ENCODE measurements around the gene USP32. TPM values are rescaled to one million over a fixed set of nuclear protein-coding genes. Genes with fewer than 3 reads are reported as not detected.

Gene USP32
- total RNA-seq, 1 donor = 59.1 TPM

DNA sequence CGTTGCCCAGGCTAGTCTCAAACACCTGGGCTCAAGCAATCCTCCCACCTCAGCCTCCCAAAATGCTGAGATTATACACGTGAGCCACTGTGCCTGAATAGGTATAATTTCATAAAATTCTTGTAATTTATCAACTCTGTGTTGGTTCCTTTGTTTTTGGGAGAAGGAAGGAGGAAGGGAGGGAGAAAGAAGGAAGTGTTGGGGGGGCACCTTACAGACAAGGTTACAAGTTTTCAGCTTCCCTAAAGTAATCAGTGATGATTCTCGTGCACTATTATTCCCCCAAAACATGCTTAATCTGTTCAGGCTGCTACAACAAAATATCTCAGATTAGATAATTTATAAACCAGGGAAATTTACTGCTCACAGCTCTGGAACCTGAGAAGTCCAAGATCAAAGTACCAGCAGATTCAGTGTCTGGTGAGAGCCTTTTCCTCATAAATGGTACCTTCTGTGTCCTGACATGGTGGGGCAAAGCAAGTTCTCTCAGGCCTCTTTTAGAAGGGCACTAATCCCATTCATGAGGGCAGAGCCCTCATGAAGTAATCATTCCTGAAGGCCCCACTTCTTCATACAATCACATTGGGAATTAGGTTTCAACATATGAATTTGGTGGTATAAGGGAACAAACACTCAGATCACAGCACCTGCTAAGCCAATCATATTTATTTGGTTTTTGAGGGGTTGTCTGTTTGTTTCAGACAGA lies 28.1 kb downstream of the USP32 start:
- DNase-seq (ENCODE audit: low read depth) = no peak
- TF ChIP-seq, protein P1, sequence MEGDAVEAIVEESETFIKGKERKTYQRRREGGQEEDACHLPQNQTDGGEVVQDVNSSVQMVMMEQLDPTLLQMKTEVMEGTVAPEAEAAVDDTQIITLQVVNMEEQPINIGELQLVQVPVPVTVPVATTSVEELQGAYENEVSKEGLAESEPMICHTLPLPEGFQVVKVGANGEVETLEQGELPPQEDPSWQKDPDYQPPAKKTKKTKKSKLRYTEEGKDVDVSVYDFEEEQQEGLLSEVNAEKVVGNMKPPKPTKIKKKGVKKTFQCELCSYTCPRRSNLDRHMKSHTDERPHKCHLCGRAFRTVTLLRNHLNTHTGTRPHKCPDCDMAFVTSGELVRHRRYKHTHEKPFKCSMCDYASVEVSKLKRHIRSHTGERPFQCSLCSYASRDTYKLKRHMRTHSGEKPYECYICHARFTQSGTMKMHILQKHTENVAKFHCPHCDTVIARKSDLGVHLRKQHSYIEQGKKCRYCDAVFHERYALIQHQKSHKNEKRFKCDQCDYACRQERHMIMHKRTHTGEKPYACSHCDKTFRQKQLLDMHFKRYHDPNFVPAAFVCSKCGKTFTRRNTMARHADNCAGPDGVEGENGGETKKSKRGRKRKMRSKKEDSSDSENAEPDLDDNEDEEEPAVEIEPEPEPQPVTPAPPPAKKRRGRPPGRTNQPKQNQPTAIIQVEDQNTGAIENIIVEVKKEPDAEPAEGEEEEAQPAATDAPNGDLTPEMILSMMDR (IDR thresholded peaks at IDR 0.05; ENCODE audit: insufficient read depth, low read length) = no peak

DNA sequence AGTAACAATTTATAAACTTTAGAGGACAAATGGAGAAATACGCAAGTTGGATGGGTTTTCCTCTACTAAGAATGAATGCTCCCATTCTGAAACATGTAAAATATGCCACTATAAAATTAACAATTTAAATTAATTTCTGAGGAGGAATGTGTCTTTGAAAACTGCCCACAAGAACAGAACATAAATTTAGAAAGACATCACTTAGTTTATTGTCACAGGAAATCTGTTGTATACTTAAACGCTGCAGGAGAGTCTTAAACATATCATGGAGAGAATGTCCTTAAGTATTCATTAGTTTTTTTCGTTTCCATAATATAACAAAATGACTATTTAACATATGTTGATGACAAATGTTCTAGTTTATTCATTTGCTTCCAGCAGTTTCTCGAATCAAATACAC lies 29.6 kb downstream of the USP32 start:
- TF ChIP-seq, protein P1 (IDR thresholded peaks at IDR 0.05; ENCODE audit: insufficient read depth, low read length) = no peak
- DNase-seq (ENCODE audit: low read depth) = no peak
- no peak overlapping the region for H3K4me3 ChIP-seq (ENCODE audit: low read depth, low read length)

More for the DNA sequence above, 28.1 kb downstream of the USP32 start:
- H3K4me3 ChIP-seq (ENCODE audit: low read depth, low read length) = no peak overlapping the region

- no peak for DNase-seq (ENCODE audit: low read depth)
- TF ChIP-seq, protein P1 (IDR thresholded peaks at IDR 0.05; ENCODE audit: insufficient read depth, low read length) = no peak
- H3K4me3 ChIP-seq (ENCODE audit: low read depth, low read length) = no peak overlapping the region
Observed at GRCh38 chr17:60361889-60362288, 30.0 kb downstream of the USP32 start.

DNA sequence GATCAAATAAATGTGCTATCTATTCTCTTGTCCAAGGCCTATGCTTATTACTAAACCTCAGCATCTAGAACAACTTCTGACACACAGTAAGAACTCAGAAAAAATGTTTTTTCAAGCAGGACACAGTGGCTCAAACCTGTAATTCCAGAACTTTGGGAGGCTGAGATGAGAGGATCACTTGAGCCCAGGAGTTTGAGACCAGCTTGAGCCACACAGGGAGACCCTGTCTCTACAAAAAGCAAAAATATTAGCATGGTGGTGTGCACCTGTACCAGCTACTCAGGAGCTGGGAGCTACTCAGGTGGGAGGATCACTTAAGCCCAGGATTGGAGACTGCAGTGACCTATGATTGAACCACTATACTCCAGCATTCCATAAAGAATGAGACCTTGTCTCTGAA lies 32.5 kb downstream of the USP32 start:
- H3K4me3 ChIP-seq (ENCODE audit: low read depth, low read length) = no peak overlapping the region
- TF ChIP-seq, protein P1 (IDR thresholded peaks at IDR 0.05; ENCODE audit: insufficient read depth, low read length) = no peak
- DNase-seq (ENCODE audit: low read depth) = no peak

DNA sequence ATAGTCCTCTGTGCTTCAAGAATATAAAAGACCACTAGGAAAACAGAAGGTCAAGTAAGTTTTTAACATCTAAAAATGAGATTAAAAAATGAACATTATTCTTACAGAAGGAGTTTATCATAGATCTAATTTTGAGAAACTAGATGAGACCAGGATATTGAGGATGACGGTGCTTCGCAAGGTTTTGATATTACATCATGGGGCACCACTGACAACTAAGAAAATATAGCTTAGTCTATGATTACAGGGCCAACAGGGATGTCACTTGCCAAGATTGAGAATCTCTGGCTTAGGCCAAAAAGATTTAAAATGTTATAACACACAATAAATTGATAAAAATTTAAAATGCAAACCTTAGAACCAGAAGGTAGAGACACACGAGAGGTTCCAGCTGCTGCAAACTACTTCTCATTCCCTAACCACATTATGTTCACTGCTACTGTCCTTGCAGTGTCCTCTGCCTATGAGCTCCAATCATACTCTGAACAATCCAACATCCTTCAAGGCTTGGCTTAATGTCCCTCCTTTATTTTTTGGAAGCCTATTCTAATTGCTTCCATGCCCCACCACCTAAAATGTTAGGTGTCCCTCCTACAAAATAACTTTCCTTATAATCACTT lies 33.2 kb downstream of the USP32 start:
- TF ChIP-seq, protein P1 (IDR thresholded peaks at IDR 0.05; ENCODE audit: insufficient read depth, low read length) = no peak
- no peak for DNase-seq (ENCODE audit: low read depth)
- H3K4me3 ChIP-seq (ENCODE audit: low read depth, low read length) = no peak overlapping the region

DNA sequence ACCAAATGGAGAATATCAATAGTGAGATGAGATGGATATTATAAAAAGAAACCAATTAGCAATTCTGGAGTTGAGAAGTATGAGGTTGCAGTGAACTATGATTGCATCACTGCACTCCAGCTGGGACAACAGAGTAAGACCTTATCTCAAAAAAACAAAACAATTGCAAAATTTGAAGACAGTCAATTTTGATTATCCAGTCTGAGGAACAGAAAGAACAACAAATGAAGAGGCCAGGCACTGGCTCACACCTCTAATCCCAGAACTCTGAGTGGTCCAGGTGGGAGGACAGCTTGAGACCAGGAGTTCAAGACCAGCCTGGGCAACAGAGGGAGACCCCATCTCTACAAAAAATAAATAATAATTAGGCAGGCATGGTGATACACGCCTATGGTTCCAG lies 35.0 kb downstream of the USP32 start:
- TF ChIP-seq, protein P1 (IDR thresholded peaks at IDR 0.05; ENCODE audit: insufficient read depth, low read length) = no peak
- peak; percentile 74 for DNase-seq (ENCODE audit: low read depth)
- no peak overlapping the region for H3K4me3 ChIP-seq (ENCODE audit: low read depth, low read length)
